Karpas-422 (cell line): ENCODE data around the gene GLIS1. TPM values are rescaled to one million over a fixed set of nuclear protein-coding genes. Genes with fewer than 3 reads are reported as not detected.

Experiments used
- DNase-seq: peaks from one replicate; pipeline ENCODE4 v3.0.0-alpha.2; 2015
- H2AFZ ChIP-seq: fragments of 200-600 bp; sonication (generic); 2 replicates; pipeline ENCODE4 v1.6.1; 2014; ENCODE audit warnings: antibody characterized with exemption, low read length, mixed read lengths
- H3K27ac ChIP-seq: fragments of 200-600 bp; sonication (generic); 2 replicates; pipeline ENCODE4 v1.5.1; 2014; ENCODE audit warnings: mild to moderate bottlenecking, low read length, moderate library complexity
- H3K27me3 ChIP-seq: fragments of 200-600 bp; sonication (generic); 2 replicates; pipeline ENCODE4 v1.6.1; 2014; ENCODE audit warnings: low read length, mixed read lengths
- H3K36me3 ChIP-seq: fragments of 200-600 bp; sonication (generic); 2 replicates; pipeline ENCODE4 v1.6.1; 2014; ENCODE audit warnings: low read length, mixed read lengths; ENCODE audit not compliant: insufficient read depth
- H3K4me1 ChIP-seq: fragments of 200-600 bp; sonication (generic); 2 replicates; pipeline ENCODE4 v1.6.1; 2014; ENCODE audit warnings: mild to moderate bottlenecking, low read length, mixed read lengths
- H3K4me2 ChIP-seq: fragments of 200-600 bp; sonication (generic); 2 replicates; pipeline ENCODE4 v1.6.1; 2014; ENCODE audit warnings: low read length, low read depth, mild to moderate bottlenecking; ENCODE audit not compliant: poor library complexity, severe bottlenecking
- H3K4me3 ChIP-seq: fragments of 200-600 bp; sonication (generic); 2 replicates; pipeline ENCODE4 v1.5.1; 2014; ENCODE audit warnings: mild to moderate bottlenecking, antibody characterized with exemption, low read length, mixed read lengths
- H3K79me2 ChIP-seq: fragments of 200-600 bp; sonication (generic); 2 replicates; pipeline ENCODE4 v1.6.1; 2014; ENCODE audit warnings: mild to moderate bottlenecking, low read length, mixed read lengths
- H3K9ac ChIP-seq: fragments of 200-600 bp; sonication (generic); 2 replicates; pipeline ENCODE4 v1.6.0; 2014; ENCODE audit warnings: low read length
- H3K9me2 ChIP-seq: fragments of 200-600 bp; sonication (generic), shearing (Covaris generic); replicated peaks from 2 replicates; pipeline ENCODE4 v1.6.0; 2014; ENCODE audit warnings: mild to moderate bottlenecking, low read length, moderate library complexity; ENCODE audit not compliant: insufficient read depth
- H3K9me3 ChIP-seq: fragments of 300-700, 200-600 bp; sonication (generic); 2 replicates; pipeline ENCODE4 v1.6.1; 2014; ENCODE audit warnings: low read length, mixed read lengths
- H4K20me1 ChIP-seq: fragments of 200-600 bp; sonication (generic); 2 replicates; pipeline ENCODE4 v1.6.1; 2014; ENCODE audit warnings: mild to moderate bottlenecking, antibody characterized with exemption, low read length, low read depth; ENCODE audit not compliant: insufficient read depth
- total RNA-seq: library from RNA; depleted of rRNA; stranded (reverse); fragments of >200 nt; shearing (Covaris generic); gene quantifications from 2 replicates; pipeline ENCODE4 v1.2.3, GENCODE V29; 2014; ENCODE audit warnings: low replicate concordance

Gene GLIS1
- total RNA-seq, 1 experiment from 2014 or later, result not detected

GRCh38 chr1:53532377-53532776 lies 206.6 kb downstream of the GLIS1 start:
- Histone ChIP-seq H3K9ac (no peak overlapping the region), H3K9me2 (no peaks in the 10 kb centered on the region), H3K27me3 (no peaks in the 10 kb centered on the region), H3K4me3 (no peak overlapping the region), H3K4me2 (no peak overlapping the region), H2AFZ (no peak overlapping the region), H3K27ac (no peak overlapping the region), H3K4me1 (no peaks in the 10 kb centered on the region), H3K79me2 (no peaks in the 10 kb centered on the region), H3K9me3 (no peaks in the 10 kb centered on the region), H3K36me3 (no peaks in the 10 kb centered on the region), H4K20me1 (0 out of 2 replicates have a peak, but pooled peaks cover 7% of the 10 kb centered on the region)
- no peak for DNase-seq

GRCh38 chr1:53530550-53530949 lies 208.4 kb downstream of the GLIS1 start:
- no peak overlapping the region for H3K9ac ChIP-seq
- no peaks in the 10 kb centered on the region for H3K79me2 ChIP-seq
- H3K9me2 ChIP-seq, result no peaks in the 10 kb centered on the region
- no peak overlapping the region for H3K27ac ChIP-seq
- no peaks in the 10 kb centered on the region for H3K36me3 ChIP-seq
- no peak for DNase-seq
- no peak overlapping the region for H2AFZ ChIP-seq
- H3K4me3 ChIP-seq, result no peak overlapping the region
- no peaks in the 10 kb centered on the region for H3K9me3 ChIP-seq
- H3K4me2 ChIP-seq, result no peak overlapping the region
- no peaks in the 10 kb centered on the region for H3K27me3 ChIP-seq
- no peaks in the 10 kb centered on the region for H3K4me1 ChIP-seq
- 0 out of 2 replicates have a peak, but pooled peaks cover 6% of the 10 kb centered on the region for H4K20me1 ChIP-seq

DNA sequence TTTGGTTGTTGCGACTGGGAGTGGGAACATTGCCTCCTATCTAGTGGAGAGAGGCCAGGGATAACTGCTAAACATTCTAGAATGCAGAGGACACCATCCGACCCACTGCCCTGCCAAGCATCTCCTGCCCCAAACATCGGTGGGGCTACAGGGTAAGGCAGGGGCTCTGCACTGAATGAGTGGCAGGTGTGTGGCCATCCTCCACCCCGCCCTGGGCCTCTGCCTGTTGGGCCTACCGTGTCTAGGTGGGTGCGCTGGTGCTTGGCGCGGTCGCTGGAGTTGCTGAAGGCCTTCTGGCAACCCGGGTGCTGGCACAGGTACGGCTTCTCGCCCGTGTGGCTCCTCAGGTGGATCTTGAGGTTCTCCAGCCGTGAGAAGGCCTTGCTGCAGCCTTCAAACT lies 209.4 kb downstream of the GLIS1 start:
- no peaks in the 10 kb centered on the region for H3K36me3 ChIP-seq

DNA sequence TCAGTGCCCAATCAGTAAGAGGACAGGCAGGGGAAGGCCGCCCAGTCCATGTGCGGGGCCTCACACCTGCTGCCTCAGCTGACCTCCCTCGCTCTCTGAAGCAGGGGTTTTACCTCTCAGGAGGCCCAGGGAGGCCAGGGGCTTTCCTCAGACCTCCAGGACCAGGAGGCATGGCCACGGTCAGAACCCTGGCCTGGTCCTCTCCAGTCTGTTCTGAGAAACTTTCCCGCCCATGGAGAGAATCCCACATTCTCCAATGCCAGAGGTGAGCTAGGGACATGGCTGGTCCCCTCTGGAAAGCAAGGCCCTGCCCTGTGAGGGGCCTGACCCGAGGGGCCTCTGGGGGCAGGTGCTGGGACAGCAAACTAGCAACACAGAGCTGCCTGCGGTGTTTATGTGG lies 211.6 kb downstream of the GLIS1 start:
- Histone ChIP-seq H3K36me3 (no peaks in the 10 kb centered on the region), H3K79me2 (no peaks in the 10 kb centered on the region), H3K9me3 (no peaks in the 10 kb centered on the region), H3K9me2 (no peaks in the 10 kb centered on the region), H2AFZ (no peak overlapping the region), H4K20me1 (no peaks in the 10 kb centered on the region), H3K4me2 (no peak overlapping the region), H3K4me1 (no peaks in the 10 kb centered on the region), H3K4me3 (no peak overlapping the region), H3K9ac (no peak overlapping the region), H3K27ac (no peak overlapping the region), H3K27me3 (no peaks in the 10 kb centered on the region)
- DNase-seq, result no peak

More for the DNA sequence above, 209.4 kb downstream of the GLIS1 start:
- H3K27ac ChIP-seq, result no peak overlapping the region
- no peak overlapping the region for H2AFZ ChIP-seq
- no peaks in the 10 kb centered on the region for H3K9me2 ChIP-seq
- no peak for DNase-seq
- H3K9me3 ChIP-seq, result no peaks in the 10 kb centered on the region
- H3K9ac ChIP-seq, result no peak overlapping the region
- no peaks in the 10 kb centered on the region for H3K4me1 ChIP-seq
- no peak overlapping the region for H3K4me2 ChIP-seq
- no peaks in the 10 kb centered on the region for H3K27me3 ChIP-seq
- 0 out of 2 replicates have a peak, but pooled peaks cover 4% of the 10 kb centered on the region for H4K20me1 ChIP-seq
- no peaks in the 10 kb centered on the region for H3K79me2 ChIP-seq
- H3K4me3 ChIP-seq, result no peak overlapping the region

GRCh38 chr1:53526451-53527101 lies 212.4 kb downstream of the GLIS1 start:
- Histone ChIP-seq H4K20me1 (no peaks in the 10 kb centered on the region), H2AFZ (no peak overlapping the region)

DNA sequence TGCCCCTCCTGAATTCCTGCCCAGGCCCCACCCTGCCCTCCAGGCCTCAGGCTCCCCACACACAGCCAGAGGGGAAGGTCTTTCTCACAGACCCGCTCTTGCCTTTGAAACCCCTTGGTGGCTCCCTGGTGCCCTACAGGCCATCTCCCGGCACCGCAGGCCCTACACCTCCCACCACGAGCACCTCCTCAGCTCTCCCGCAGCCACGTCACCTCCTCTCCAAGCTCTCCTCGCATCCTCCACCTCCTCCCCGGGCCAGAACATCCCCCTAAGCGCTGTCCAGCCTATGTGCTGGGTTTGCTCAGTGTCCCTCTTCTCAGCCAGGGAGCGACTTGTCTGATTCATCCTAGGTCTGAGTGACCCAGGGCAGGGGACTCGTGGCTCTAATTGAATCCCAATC lies 213.4 kb downstream of the GLIS1 start:
- Histone ChIP-seq H3K36me3 (no peaks in the 10 kb centered on the region), H3K4me3 (no peak overlapping the region), H3K9me3 (no peaks in the 10 kb centered on the region), H4K20me1 (no peaks in the 10 kb centered on the region), H2AFZ (no peak overlapping the region), H3K4me2 (no peak overlapping the region), H3K27me3 (no peaks in the 10 kb centered on the region), H3K9ac (no peak overlapping the region), H3K27ac (no peak overlapping the region), H3K9me2 (no peaks in the 10 kb centered on the region), H3K4me1 (no peaks in the 10 kb centered on the region), H3K79me2 (no peaks in the 10 kb centered on the region)
- peak; percentile 51 for DNase-seq

More at GRCh38 chr1:53526451-53527101, 212.4 kb downstream of the GLIS1 start:
- no peaks in the 10 kb centered on the region for H3K4me1 ChIP-seq
- no peak overlapping the region for H3K4me2 ChIP-seq
- H3K9me3 ChIP-seq, result no peaks in the 10 kb centered on the region
- H3K27ac ChIP-seq, result no peak overlapping the region
- H3K9ac ChIP-seq, result no peak overlapping the region
- DNase-seq, result no peak
- no peaks in the 10 kb centered on the region for H3K27me3 ChIP-seq
- H3K4me3 ChIP-seq, result no peak overlapping the region
- H3K9me2 ChIP-seq, result no peaks in the 10 kb centered on the region
- no peaks in the 10 kb centered on the region for H3K79me2 ChIP-seq
- no peaks in the 10 kb centered on the region for H3K36me3 ChIP-seq

- Histone ChIP-seq H3K9ac (no peak overlapping the region), H3K79me2 (no peaks in the 10 kb centered on the region), H3K36me3 (no peaks in the 10 kb centered on the region), H3K9me2 (no peaks in the 10 kb centered on the region), H2AFZ (no peak overlapping the region), H3K4me3 (no peak overlapping the region), H3K4me1 (no peaks in the 10 kb centered on the region), H3K27ac (no peak overlapping the region), H3K4me2 (no peak overlapping the region), H3K27me3 (no peaks in the 10 kb centered on the region), H4K20me1 (no peaks in the 10 kb centered on the region), H3K9me3 (no peaks in the 10 kb centered on the region)
- no peak for DNase-seq
Measured at GRCh38 chr1:53524428-53525375, 214.3 kb downstream of the GLIS1 start.

DNA sequence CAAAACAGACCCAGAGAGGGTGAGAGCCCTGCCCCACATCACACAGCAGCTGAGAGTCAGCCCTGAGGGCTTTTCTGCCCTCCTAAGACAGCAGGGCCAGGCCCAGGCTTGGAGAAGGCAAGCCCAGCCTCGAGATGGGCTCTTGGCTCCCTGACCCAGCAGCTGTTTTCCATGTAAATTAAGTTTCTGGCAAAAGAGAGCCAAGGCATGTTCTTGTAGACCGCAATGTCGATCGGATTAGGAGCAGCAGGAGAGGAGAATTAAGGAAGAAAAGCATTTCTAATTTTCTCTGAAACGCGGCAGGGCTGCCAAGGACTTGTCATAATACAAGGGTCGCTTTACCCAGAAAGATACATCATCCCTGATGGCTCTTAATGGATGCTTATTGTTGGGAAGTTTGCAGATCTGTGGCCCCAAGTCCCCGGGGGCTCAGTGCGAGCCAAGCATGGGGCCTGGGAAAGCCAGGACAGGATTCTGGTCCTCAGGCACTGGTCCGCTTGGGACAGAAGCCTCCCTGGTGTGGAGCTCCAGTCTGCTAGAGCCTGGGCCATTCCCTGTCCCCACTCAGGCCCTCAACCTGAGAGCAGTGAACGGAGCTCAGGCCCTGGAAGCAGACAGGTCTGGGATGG lies 216.9 kb downstream of the GLIS1 start:
- no peaks in the 10 kb centered on the region for H3K9me3 ChIP-seq
- no peaks in the 10 kb centered on the region for H3K4me1 ChIP-seq
- H3K79me2 ChIP-seq, result no peaks in the 10 kb centered on the region
- no peaks in the 10 kb centered on the region for H3K9me2 ChIP-seq
- no peak overlapping the region for H3K4me2 ChIP-seq
- H3K4me3 ChIP-seq, result no peak overlapping the region
- no peaks in the 10 kb centered on the region for H3K27me3 ChIP-seq
- H3K27ac ChIP-seq, result no peak overlapping the region
- no peak for DNase-seq
- no peaks in the 10 kb centered on the region for H4K20me1 ChIP-seq
- H3K36me3 ChIP-seq, result no peaks in the 10 kb centered on the region
- no peak overlapping the region for H3K9ac ChIP-seq
- H2AFZ ChIP-seq, result no peak overlapping the region
